WTC11 (cell line): ENCODE results near the gene TBL1X. TPM values are rescaled to one million over a fixed set of nuclear protein-coding genes. Genes with fewer than 3 reads are reported as not detected.

ENCODE experiments used
- ATAC-seq: fragments of 200-7000 bp; cut with Tn5 transposase; 2 replicates; pipeline ENCODE4 v1.10.0; 2021; ENCODE audit warnings: mild to moderate bottlenecking, moderate library complexity
- CTCF ChIA-PET: fragments of 300-600 bp; sonication (Branson Sonifier 250); formaldehyde crosslinking; loops from one replicate; lab custom pipeline; 2021; ENCODE audit warnings: antibody characterized with exemption; lab: Charles Lee
- POLR2A ChIA-PET: fragments of 350-600 bp; sonication (Branson Sonifier 250); formaldehyde crosslinking; loops from one replicate; lab custom pipeline; 2021; ENCODE audit warnings: antibody characterized with exemption; lab: Charles Lee
- DNase-seq: peaks from one replicate; pipeline ENCODE4 v3.0.0; 2021; ENCODE audit warnings: low spot score
- H3K27ac Mint-ChIP-seq: 2 replicates; pipeline ENCODE4 v1.8.0; 2021; ENCODE audit warnings: mixed read lengths
- H3K27me3 Mint-ChIP-seq: 2 replicates; pipeline ENCODE4 v1.8.0; 2021; ENCODE audit warnings: low read depth, mild to moderate bottlenecking, moderate library complexity, mixed read lengths
- H3K36me3 Mint-ChIP-seq: 2 replicates; pipeline ENCODE4 v1.8.0; 2021; ENCODE audit warnings: mixed read lengths
- H3K4me1 Mint-ChIP-seq: 2 replicates; pipeline ENCODE4 v1.8.0; 2022; ENCODE audit warnings: mixed read lengths
- H3K4me3 Mint-ChIP-seq: 2 replicates; pipeline ENCODE4 v1.8.0; 2021; ENCODE audit warnings: mild to moderate bottlenecking, moderate library complexity, mixed read lengths
- H3K9me3 Mint-ChIP-seq: 2 replicates; pipeline ENCODE4 v1.8.0; 2021; ENCODE audit warnings: mixed read lengths
- AR ChIP-seq: fragments of 250-450 bp; sonication (Bioruptor Pico); IDR thresholded peaks from 2 replicates; pipeline ENCODE4 v1.9.0; 2021; ENCODE audit warnings: mild to moderate bottlenecking
- CREM ChIP-seq: sonication (generic); formaldehyde crosslinking; IDR thresholded peaks from 2 replicates; pipeline ENCODE4 v1.8.1; 2022; ENCODE audit warnings: mild to moderate bottlenecking, missing genetic modification reagents, moderate library complexity
- EMX1 ChIP-seq: fragments of 250-450 bp; sonication (Bioruptor Pico); IDR thresholded peaks from 2 replicates; pipeline ENCODE4 v1.8.0; 2021; ENCODE audit warnings: mild to moderate bottlenecking
- FOXP1 ChIP-seq: sonication (generic); formaldehyde crosslinking; IDR thresholded peaks from 2 replicates; pipeline ENCODE4 v1.8.0; 2022; ENCODE audit warnings: missing genetic modification reagents, mild to moderate bottlenecking, moderate library complexity, borderline replicate concordance
- GABPB1 ChIP-seq: sonication (generic); formaldehyde crosslinking; IDR thresholded peaks from 2 replicates; pipeline ENCODE4 v1.8.1; 2023; ENCODE audit warnings: mild to moderate bottlenecking, missing genetic modification reagents
- JAZF1 ChIP-seq: fragments of 250-450 bp; sonication (Bioruptor Pico); IDR thresholded peaks from 2 replicates; pipeline ENCODE4 v1.9.0; 2021; ENCODE audit warnings: moderate library complexity, mild to moderate bottlenecking, inconsistent platforms
- NFATC4 ChIP-seq: fragments of 250-450 bp; sonication (Bioruptor Pico); IDR thresholded peaks from 2 replicates; pipeline ENCODE4 v1.9.0; 2021; ENCODE audit warnings: mild to moderate bottlenecking
- NFE2L1 ChIP-seq: sonication (generic); formaldehyde crosslinking; IDR thresholded peaks from 2 replicates; pipeline ENCODE4 v1.8.1; 2023; ENCODE audit warnings: missing genetic modification reagents
- NR3C1 ChIP-seq: sonication (generic); formaldehyde crosslinking; conservative IDR thresholded peaks from 2 replicates; pipeline ENCODE4 v1.8.1; 2023; ENCODE audit warnings: low read depth, mild to moderate bottlenecking, missing genetic modification reagents
- PRRX2 ChIP-seq: fragments of 250-450 bp; sonication (Bioruptor Pico); IDR thresholded peaks from 2 replicates; pipeline ENCODE4 v1.8.0; 2021; ENCODE audit warnings: mild to moderate bottlenecking
- USF2 ChIP-seq: sonication (generic); formaldehyde crosslinking; IDR thresholded peaks from 2 replicates; pipeline ENCODE4 v1.8.1; 2023; ENCODE audit warnings: mild to moderate bottlenecking, missing genetic modification reagents, moderate library complexity
- ZNF396 ChIP-seq: fragments of 250-450 bp; sonication (Bioruptor Pico); IDR thresholded peaks from 2 replicates; pipeline ENCODE4 v1.8.0; 2021; ENCODE audit warnings: mild to moderate bottlenecking, moderate library complexity, borderline replicate concordance
- total RNA-seq: library from RNA; stranded (reverse); gene quantifications from 3 replicates; pipeline ENCODE4 v1.2.3, GENCODE V29; 2021
- TF ChIP-seq, protein P1 (sequence below): sonication (generic); formaldehyde crosslinking; IDR thresholded peaks from 2 replicates; pipeline ENCODE4 v1.8.0; 2022; ENCODE audit warnings: missing genetic modification reagents
- TF ChIP-seq, protein P2 (sequence below): sonication (generic); formaldehyde crosslinking; IDR thresholded peaks from 2 replicates; pipeline ENCODE4 v1.8.0; 2022; ENCODE audit warnings: mild to moderate bottlenecking, missing genetic modification reagents
- TF ChIP-seq, protein P3 (sequence below): sonication (generic); formaldehyde crosslinking; IDR thresholded peaks from 2 replicates; pipeline ENCODE4 v1.8.1; 2022; ENCODE audit warnings: mild to moderate bottlenecking, missing genetic modification reagents, moderate library complexity, borderline replicate concordance
- TF ChIP-seq, protein P4 (sequence below): sonication (generic); formaldehyde crosslinking; IDR thresholded peaks from 2 replicates; pipeline ENCODE4 v1.8.0; 2023; ENCODE audit warnings: missing genetic modification reagents, mild to moderate bottlenecking, borderline replicate concordance

TBL1X gene
- total RNA-seq, 1 experiment from 2014 or later = 27.7 TPM

GRCh38 chrX:9566150-9566621, 101.3 kb downstream of the TBL1X start (continued):
- TF ChIP-seq, protein P1, sequence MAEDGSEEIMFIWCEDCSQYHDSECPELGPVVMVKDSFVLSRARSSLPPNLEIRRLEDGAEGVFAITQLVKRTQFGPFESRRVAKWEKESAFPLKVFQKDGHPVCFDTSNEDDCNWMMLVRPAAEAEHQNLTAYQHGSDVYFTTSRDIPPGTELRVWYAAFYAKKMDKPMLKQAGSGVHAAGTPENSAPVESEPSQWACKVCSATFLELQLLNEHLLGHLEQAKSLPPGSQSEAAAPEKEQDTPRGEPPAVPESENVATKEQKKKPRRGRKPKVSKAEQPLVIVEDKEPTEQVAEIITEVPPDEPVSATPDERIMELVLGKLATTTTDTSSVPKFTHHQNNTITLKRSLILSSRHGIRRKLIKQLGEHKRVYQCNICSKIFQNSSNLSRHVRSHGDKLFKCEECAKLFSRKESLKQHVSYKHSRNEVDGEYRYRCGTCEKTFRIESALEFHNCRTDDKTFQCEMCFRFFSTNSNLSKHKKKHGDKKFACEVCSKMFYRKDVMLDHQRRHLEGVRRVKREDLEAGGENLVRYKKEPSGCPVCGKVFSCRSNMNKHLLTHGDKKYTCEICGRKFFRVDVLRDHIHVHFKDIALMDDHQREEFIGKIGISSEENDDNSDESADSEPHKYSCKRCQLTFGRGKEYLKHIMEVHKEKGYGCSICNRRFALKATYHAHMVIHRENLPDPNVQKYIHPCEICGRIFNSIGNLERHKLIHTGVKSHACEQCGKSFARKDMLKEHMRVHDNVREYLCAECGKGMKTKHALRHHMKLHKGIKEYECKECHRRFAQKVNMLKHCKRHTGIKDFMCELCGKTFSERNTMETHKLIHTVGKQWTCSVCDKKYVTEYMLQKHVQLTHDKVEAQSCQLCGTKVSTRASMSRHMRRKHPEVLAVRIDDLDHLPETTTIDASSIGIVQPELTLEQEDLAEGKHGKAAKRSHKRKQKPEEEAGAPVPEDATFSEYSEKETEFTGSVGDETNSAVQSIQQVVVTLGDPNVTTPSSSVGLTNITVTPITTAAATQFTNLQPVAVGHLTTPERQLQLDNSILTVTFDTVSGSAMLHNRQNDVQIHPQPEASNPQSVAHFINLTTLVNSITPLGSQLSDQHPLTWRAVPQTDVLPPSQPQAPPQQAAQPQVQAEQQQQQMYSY (CRISPR knock-in tag) = no peak
- TF ChIP-seq NR3C1 (CRISPR knock-in tag) = no peak
- no peak for TF ChIP-seq CREM
- TF ChIP-seq USF2 (CRISPR knock-in tag) = no peak
- TF ChIP-seq PRRX2 (CRISPR knock-in tag) = no peak

DNA sequence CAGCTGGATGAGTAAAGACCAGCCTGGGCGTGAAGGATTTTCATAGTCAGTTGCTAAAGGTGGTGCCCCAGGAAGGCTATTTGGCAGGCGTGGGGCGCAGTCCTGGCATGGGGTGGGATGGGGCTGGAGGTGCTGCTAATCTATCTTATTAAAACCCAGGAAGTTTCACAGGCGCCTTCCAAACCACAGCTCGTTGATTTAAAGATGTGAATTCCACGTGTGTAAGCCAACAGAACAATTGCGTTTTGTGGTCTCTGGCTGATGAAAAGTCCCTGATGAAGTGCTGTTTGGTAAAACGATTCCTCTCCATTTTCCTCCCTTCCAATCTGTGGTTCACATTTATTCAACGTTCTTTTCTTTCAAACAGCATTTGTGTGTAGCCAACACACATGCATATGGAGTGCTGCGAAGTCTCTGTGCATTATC, 105.0 kb downstream of the TBL1X start:
- ChIA-PET POLR2A (no interaction called here), CTCF (no interaction called here)
- Mint-ChIP-seq H3K4me1 (peaks cover 33% of the 10 kb centered on the region), H3K9me3 (no peaks in the 10 kb centered on the region), H3K4me3 (no peak overlapping the region), H3K36me3 (no peaks in the 10 kb centered on the region), H3K27ac (no peak overlapping the region), H3K27me3 (no peaks in the 10 kb centered on the region; the same call in 1 of the 2 replicates)
- DNase-seq (no peak), ATAC-seq (no peak)
- TF ChIP-seq JAZF1 = no peak
- no peak for TF ChIP-seq EMX1 (CRISPR knock-in tag)
- TF ChIP-seq NFE2L1 (CRISPR knock-in tag) = no peak
- TF ChIP-seq GABPB1 (CRISPR knock-in tag) = no peak
- no peak for TF ChIP-seq FOXP1 (CRISPR knock-in tag)
- TF ChIP-seq, protein P2, sequence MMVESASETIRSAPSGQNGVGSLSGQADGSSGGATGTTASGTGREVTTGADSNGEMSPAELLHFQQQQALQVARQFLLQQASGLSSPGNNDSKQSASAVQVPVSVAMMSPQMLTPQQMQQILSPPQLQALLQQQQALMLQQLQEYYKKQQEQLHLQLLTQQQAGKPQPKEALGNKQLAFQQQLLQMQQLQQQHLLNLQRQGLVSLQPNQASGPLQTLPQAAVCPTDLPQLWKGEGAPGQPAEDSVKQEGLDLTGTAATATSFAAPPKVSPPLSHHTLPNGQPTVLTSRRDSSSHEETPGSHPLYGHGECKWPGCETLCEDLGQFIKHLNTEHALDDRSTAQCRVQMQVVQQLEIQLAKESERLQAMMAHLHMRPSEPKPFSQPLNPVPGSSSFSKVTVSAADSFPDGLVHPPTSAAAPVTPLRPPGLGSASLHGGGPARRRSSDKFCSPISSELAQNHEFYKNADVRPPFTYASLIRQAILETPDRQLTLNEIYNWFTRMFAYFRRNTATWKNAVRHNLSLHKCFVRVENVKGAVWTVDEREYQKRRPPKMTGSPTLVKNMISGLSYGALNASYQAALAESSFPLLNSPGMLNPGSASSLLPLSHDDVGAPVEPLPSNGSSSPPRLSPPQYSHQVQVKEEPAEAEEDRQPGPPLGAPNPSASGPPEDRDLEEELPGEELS (CRISPR knock-in tag) = no peak
- TF ChIP-seq, protein P3, sequence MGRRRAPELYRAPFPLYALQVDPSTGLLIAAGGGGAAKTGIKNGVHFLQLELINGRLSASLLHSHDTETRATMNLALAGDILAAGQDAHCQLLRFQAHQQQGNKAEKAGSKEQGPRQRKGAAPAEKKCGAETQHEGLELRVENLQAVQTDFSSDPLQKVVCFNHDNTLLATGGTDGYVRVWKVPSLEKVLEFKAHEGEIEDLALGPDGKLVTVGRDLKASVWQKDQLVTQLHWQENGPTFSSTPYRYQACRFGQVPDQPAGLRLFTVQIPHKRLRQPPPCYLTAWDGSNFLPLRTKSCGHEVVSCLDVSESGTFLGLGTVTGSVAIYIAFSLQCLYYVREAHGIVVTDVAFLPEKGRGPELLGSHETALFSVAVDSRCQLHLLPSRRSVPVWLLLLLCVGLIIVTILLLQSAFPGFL = no peak

GRCh38 chrX:9573282-9574106, 108.6 kb downstream of the TBL1X start:
- H3K4me3 Mint-ChIP-seq = peak overlapping the region; percentile 24; the same call in 1 of the 2 replicates
- POLR2A ChIA-PET = no interaction called here
- no peak overlapping the region for H3K27ac Mint-ChIP-seq
- no peaks in the 10 kb centered on the region; the same call in 1 of the 2 replicates for H3K27me3 Mint-ChIP-seq
- H3K36me3 Mint-ChIP-seq = no peaks in the 10 kb centered on the region
- CTCF ChIA-PET = interaction anchor here (1.0 to 2.0 kb wide), 5 partner anchors 11 to 127 kb away, joined by 3 to 6 read pairs (median 4); no protein-coding TSS in a partner anchor
- DNase-seq (peak; percentile 12), ATAC-seq (peak; percentile 77)
- peaks cover 40% of the 10 kb centered on the region for H3K4me1 Mint-ChIP-seq
- no peaks in the 10 kb centered on the region for H3K9me3 Mint-ChIP-seq
- TF ChIP-seq ZNF396 (CRISPR knock-in tag) = no peak
- TF ChIP-seq NFE2L1 (CRISPR knock-in tag) = no peak
- no peak for TF ChIP-seq AR (CRISPR knock-in tag)
- TF ChIP-seq, protein P4, sequence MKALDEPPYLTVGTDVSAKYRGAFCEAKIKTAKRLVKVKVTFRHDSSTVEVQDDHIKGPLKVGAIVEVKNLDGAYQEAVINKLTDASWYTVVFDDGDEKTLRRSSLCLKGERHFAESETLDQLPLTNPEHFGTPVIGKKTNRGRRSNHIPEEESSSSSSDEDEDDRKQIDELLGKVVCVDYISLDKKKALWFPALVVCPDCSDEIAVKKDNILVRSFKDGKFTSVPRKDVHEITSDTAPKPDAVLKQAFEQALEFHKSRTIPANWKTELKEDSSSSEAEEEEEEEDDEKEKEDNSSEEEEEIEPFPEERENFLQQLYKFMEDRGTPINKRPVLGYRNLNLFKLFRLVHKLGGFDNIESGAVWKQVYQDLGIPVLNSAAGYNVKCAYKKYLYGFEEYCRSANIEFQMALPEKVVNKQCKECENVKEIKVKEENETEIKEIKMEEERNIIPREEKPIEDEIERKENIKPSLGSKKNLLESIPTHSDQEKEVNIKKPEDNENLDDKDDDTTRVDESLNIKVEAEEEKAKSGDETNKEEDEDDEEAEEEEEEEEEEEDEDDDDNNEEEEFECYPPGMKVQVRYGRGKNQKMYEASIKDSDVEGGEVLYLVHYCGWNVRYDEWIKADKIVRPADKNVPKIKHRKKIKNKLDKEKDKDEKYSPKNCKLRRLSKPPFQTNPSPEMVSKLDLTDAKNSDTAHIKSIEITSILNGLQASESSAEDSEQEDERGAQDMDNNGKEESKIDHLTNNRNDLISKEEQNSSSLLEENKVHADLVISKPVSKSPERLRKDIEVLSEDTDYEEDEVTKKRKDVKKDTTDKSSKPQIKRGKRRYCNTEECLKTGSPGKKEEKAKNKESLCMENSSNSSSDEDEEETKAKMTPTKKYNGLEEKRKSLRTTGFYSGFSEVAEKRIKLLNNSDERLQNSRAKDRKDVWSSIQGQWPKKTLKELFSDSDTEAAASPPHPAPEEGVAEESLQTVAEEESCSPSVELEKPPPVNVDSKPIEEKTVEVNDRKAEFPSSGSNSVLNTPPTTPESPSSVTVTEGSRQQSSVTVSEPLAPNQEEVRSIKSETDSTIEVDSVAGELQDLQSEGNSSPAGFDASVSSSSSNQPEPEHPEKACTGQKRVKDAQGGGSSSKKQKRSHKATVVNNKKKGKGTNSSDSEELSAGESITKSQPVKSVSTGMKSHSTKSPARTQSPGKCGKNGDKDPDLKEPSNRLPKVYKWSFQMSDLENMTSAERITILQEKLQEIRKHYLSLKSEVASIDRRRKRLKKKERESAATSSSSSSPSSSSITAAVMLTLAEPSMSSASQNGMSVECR = no peak
- TF ChIP-seq NFATC4 = no peak
